Stimulated activated effector memory CD8-positive, alpha-beta T cell treated with anti-CD3 and anti-CD28 coated beads, Interleukin-12 subunit alpha, Interleukin-12 subunit beta, amount 100 ng/mL, for 72 hours (primary cell): ENCODE measurements around the gene NMNAT1.
A peak's percentile ranks its signal among the peaks of the same experiment; 100 is the strongest.
"Not testable (repeated sequence)": the region's sequence is repeated elsewhere in the genome, so short reads cannot be mapped to it uniquely, and the experiment has no call there.

Experiments used
- ATAC-seq: fragments of 150-1000 bp; cut with Tn5 transposase; 2 replicates; pipeline ENCODE4 v1.10.0; 2021
- DNase-seq, 2 donors: peaks; one replicate each; pipeline ENCODE4 v3.0.0; 2021 to 2022; ENCODE audit warnings: low spot score in 2 of 2
- H3K27ac Mint-ChIP-seq: one replicate; pipeline ENCODE4 v1.8.0; 2022; ENCODE audit warnings: mild to moderate bottlenecking, mixed read lengths
- H3K36me3 Mint-ChIP-seq: one replicate; pipeline ENCODE4 v1.8.0; 2022; ENCODE audit warnings: mild to moderate bottlenecking, mixed read lengths
- H3K4me1 Mint-ChIP-seq: one replicate; pipeline ENCODE4 v1.8.0; 2022; ENCODE audit warnings: mixed read lengths
- H3K4me3 Mint-ChIP-seq: one replicate; pipeline ENCODE4 v1.8.0; 2022; ENCODE audit warnings: mild to moderate bottlenecking, mixed read lengths
- H3K9me3 Mint-ChIP-seq: one replicate; pipeline ENCODE4 v1.8.0; 2022; ENCODE audit warnings: mixed read lengths

NMNAT1 gene

GRCh38 chr1:9960706-9961562 is 17.7 kb downstream of the NMNAT1 start:
- Mint-ChIP-seq H3K4me1 (no peaks in the 10 kb centered on the region), H3K36me3 (no peaks in the 10 kb centered on the region), H3K9me3 (no peaks in the 10 kb centered on the region), H3K4me3 (no peak overlapping the region), H3K27ac (peak overlapping the region; percentile 29)
- ATAC-seq (no peak), DNase-seq (no peak)

GRCh38 chr1:9984253-9984652 is 41.0 kb downstream of the NMNAT1 start:
- Mint-ChIP-seq H3K27ac (no peak overlapping the region), H3K4me3 (no peak overlapping the region), H3K4me1 (no peaks in the 10 kb centered on the region), H3K9me3 (no peaks in the 10 kb centered on the region), H3K36me3 (peaks cover 18% of the 10 kb centered on the region)
- ATAC-seq: no peak
- DNase-seq: no peak

- Mint-ChIP-seq H3K27ac (no peak overlapping the region), H3K9me3 (no peaks in the 10 kb centered on the region), H3K4me1 (no peaks in the 10 kb centered on the region), H3K4me3 (no peak overlapping the region), H3K36me3 (peaks cover 18% of the 10 kb centered on the region)
- DNase-seq (no peak), ATAC-seq (no peak)
Observed at GRCh38 chr1:9985001-9985400, 41.7 kb downstream of the NMNAT1 start.

GRCh38 chr1:9989773-9990172 is 46.5 kb downstream of the NMNAT1 start:
- H3K4me1 Mint-ChIP-seq: no peaks in the 10 kb centered on the region
- H3K36me3 Mint-ChIP-seq: no peaks in the 10 kb centered on the region
- no peak overlapping the region for H3K27ac Mint-ChIP-seq
- DNase-seq (no peak), ATAC-seq (no peak)
- no peaks in the 10 kb centered on the region for H3K9me3 Mint-ChIP-seq
- no peak overlapping the region for H3K4me3 Mint-ChIP-seq

GRCh38 chr1:9990944-9991343 is 47.7 kb downstream of the NMNAT1 start:
- H3K27ac Mint-ChIP-seq: no peak overlapping the region
- no peaks in the 10 kb centered on the region for H3K4me1 Mint-ChIP-seq
- DNase-seq (no peak), ATAC-seq (no peak)
- H3K4me3 Mint-ChIP-seq: no peak overlapping the region
- no peaks in the 10 kb centered on the region for H3K36me3 Mint-ChIP-seq
- no peaks in the 10 kb centered on the region for H3K9me3 Mint-ChIP-seq

GRCh38 chr1:9992910-9993309 is 49.6 kb downstream of the NMNAT1 start:
- no peak for DNase-seq
- no peak overlapping the region for H3K4me3 Mint-ChIP-seq
- peaks cover 7% of the 10 kb centered on the region for H3K4me1 Mint-ChIP-seq
- no peaks in the 10 kb centered on the region for H3K9me3 Mint-ChIP-seq
- H3K27ac Mint-ChIP-seq: no peak overlapping the region
- ATAC-seq: no peak
- H3K36me3 Mint-ChIP-seq: no peaks in the 10 kb centered on the region

- Mint-ChIP-seq H3K4me1 (peaks cover 11% of the 10 kb centered on the region), H3K9me3 (no peaks in the 10 kb centered on the region), H3K4me3 (no peak overlapping the region), H3K36me3 (no peaks in the 10 kb centered on the region), H3K27ac (no peak overlapping the region)
- DNase-seq (no peak), ATAC-seq (no peak)
Observed at GRCh38 chr1:9993561-9994075, 50.3 kb downstream of the NMNAT1 start.

- no peak within 1 kb of the TSS for H3K27ac Mint-ChIP-seq
- H3K9me3 Mint-ChIP-seq: no peaks in the 10 kb centered on the region
- ATAC-seq (peak; percentile 57), DNase-seq (no peak)
- H3K4me3 Mint-ChIP-seq: peak within 1 kb of the TSS; percentile 64
- H3K36me3 Mint-ChIP-seq: no peaks in the 10 kb centered on the region
- peaks cover 11% of the 10 kb centered on the region for H3K4me1 Mint-ChIP-seq
Observed at GRCh38 chr1:9996624-9997582, 53.6 kb downstream of the NMNAT1 start, which contains the start of gene RBP7. Gene RBP7 (plus strand): TSS chr1:9997228. CDS start chr1:9997259, 31 bp downstream.

GRCh38 chr1:10001016-10001665 is 57.9 kb downstream of the NMNAT1 start:
- ATAC-seq (no peak), DNase-seq (no peak)
- Mint-ChIP-seq H3K9me3 (no peaks in the 10 kb centered on the region), H3K36me3 (no peaks in the 10 kb centered on the region), H3K4me3 (no peak overlapping the region), H3K4me1 (peaks cover 11% of the 10 kb centered on the region), H3K27ac (no peak overlapping the region)

GRCh38 chr1:10005248-10005647 is 62.0 kb downstream of the NMNAT1 start:
- H3K36me3 Mint-ChIP-seq, H3K4me3 Mint-ChIP-seq, DNase-seq, H3K27ac Mint-ChIP-seq, H3K9me3 Mint-ChIP-seq, H3K4me1 Mint-ChIP-seq, ATAC-seq: not testable (repeated sequence)

- Mint-ChIP-seq H3K9me3 (no peaks in the 10 kb centered on the region), H3K4me3 (no peak overlapping the region), H3K4me1 (no peaks in the 10 kb centered on the region), H3K36me3 (no peaks in the 10 kb centered on the region), H3K27ac (no peak overlapping the region)
- DNase-seq: no peak
- no peak for ATAC-seq
Observed at GRCh38 chr1:10007169-10007568, 63.9 kb downstream of the NMNAT1 start.

- Mint-ChIP-seq H3K4me3 (no peak overlapping the region), H3K4me1 (no peaks in the 10 kb centered on the region)
Observed at GRCh38 chr1:10014016-10014415, 70.7 kb downstream of the NMNAT1 start.

GRCh38 chr1:10019561-10019960 is 76.3 kb downstream of the NMNAT1 start:
- Mint-ChIP-seq H3K9me3 (no peaks in the 10 kb centered on the region), H3K4me1 (no peaks in the 10 kb centered on the region)

More at GRCh38 chr1:10014016-10014415, 70.7 kb downstream of the NMNAT1 start:
- Mint-ChIP-seq H3K27ac (no peak overlapping the region), H3K9me3 (no peaks in the 10 kb centered on the region), H3K36me3 (no peaks in the 10 kb centered on the region)
- no peak for ATAC-seq
- no peak for DNase-seq

GRCh38 chr1:10020086-10020485 is 76.8 kb downstream of the NMNAT1 start:
- ATAC-seq (no peak), DNase-seq (no peak)
- Mint-ChIP-seq H3K4me1 (no peaks in the 10 kb centered on the region), H3K27ac (no peak overlapping the region), H3K4me3 (no peak overlapping the region), H3K9me3 (no peaks in the 10 kb centered on the region), H3K36me3 (no peaks in the 10 kb centered on the region)

More at GRCh38 chr1:10019561-10019960, 76.3 kb downstream of the NMNAT1 start:
- Mint-ChIP-seq H3K27ac (peak overlapping the region; percentile 54), H3K36me3 (no peaks in the 10 kb centered on the region), H3K4me3 (no peak overlapping the region)
- DNase-seq (no peak), ATAC-seq (no peak)

- H3K9me3 Mint-ChIP-seq, H3K4me3 Mint-ChIP-seq, H3K4me1 Mint-ChIP-seq, H3K36me3 Mint-ChIP-seq, H3K27ac Mint-ChIP-seq, DNase-seq, ATAC-seq: not testable (repeated sequence)
Observed at GRCh38 chr1:10020678-10021077, 77.4 kb downstream of the NMNAT1 start.
